CD8-positive, alpha-beta memory T cell (primary cell): ENCODE measurements around the gene BUB3. TPM values are rescaled to one million over a fixed set of nuclear protein-coding genes. Genes with fewer than 3 reads are reported as not detected.

ENCODE experiments used
- CTCF ChIA-PET: fragments of 350-600 bp; sonication (Branson Sonifier 250); formaldehyde crosslinking; loops from one replicate; lab custom pipeline; 2021; ENCODE audit warnings: antibody characterized with exemption; lab: Charles Lee
- POLR2A ChIA-PET: fragments of 350-600 bp; sonication (Branson Sonifier 250); formaldehyde crosslinking; loops from one replicate; lab custom pipeline; 2021; ENCODE audit warnings: antibody characterized with exemption; lab: Charles Lee
- DNase-seq, 5 donors: peaks; one replicate each; pipeline versions ENCODE4 v3.0.0 to v3.0.0-alpha.2; 2020 to 2022; ENCODE audit warnings: mixed read lengths in 1 of 5
- H3K27ac ChIP-seq: one replicate; pipeline ENCODE4 v1.7.0; 2013; ENCODE audit warnings: low read depth, mild to moderate bottlenecking, low read length, moderate library complexity
- H3K27me3 ChIP-seq: 2 replicates; pipeline ENCODE4 v1.7.0; 2013; ENCODE audit warnings: low read length, mild to moderate bottlenecking; ENCODE audit not compliant: insufficient read depth, poor library complexity, severe bottlenecking
- H3K36me3 ChIP-seq: 2 replicates; pipeline ENCODE4 v1.7.0; 2013; ENCODE audit warnings: mild to moderate bottlenecking, low read length, moderate library complexity; ENCODE audit not compliant: insufficient read depth
- H3K4me1 ChIP-seq: 2 replicates; pipeline ENCODE4 v1.7.0; 2013; ENCODE audit warnings: mild to moderate bottlenecking, low read length, moderate library complexity; ENCODE audit not compliant: insufficient read depth
- H3K4me3 ChIP-seq: 2 replicates; pipeline ENCODE4 v1.7.0; 2013; ENCODE audit warnings: mild to moderate bottlenecking, low read length
- H3K9me3 ChIP-seq: 2 replicates; pipeline ENCODE4 v1.7.0; 2013; ENCODE audit warnings: mild to moderate bottlenecking, low read length
- H3K27ac Mint-ChIP-seq, 8 donors: one replicate each; pipeline ENCODE4 v1.8.0; 2020 to 2021; ENCODE audit warnings: mixed read lengths in 8 of 8, mild to moderate bottlenecking in 6 of 8, inconsistent platforms in 3 of 8, moderate library complexity in 3 of 8
- H3K27me3 Mint-ChIP-seq, 2 donors: one replicate each; pipeline ENCODE4 v1.8.0; 2020 to 2021; ENCODE audit warnings: mixed read lengths in 2 of 2, mild to moderate bottlenecking in 1 of 2, moderate library complexity in 1 of 2
- H3K36me3 Mint-ChIP-seq, 3 donors: one replicate each; pipeline ENCODE4 v1.8.0; 2020 to 2021; ENCODE audit warnings: mixed read lengths in 3 of 3, inconsistent platforms in 1 of 3, mild to moderate bottlenecking in 1 of 3
- H3K4me1 Mint-ChIP-seq, 3 donors: one replicate each; pipeline ENCODE4 v1.8.0; 2020 to 2021; ENCODE audit warnings: mixed read lengths in 3 of 3, inconsistent platforms in 1 of 3, mild to moderate bottlenecking in 1 of 3
- H3K4me3 Mint-ChIP-seq, 7 donors: one replicate each; pipeline ENCODE4 v1.8.0; 2020 to 2021; ENCODE audit warnings: mixed read lengths in 7 of 7, mild to moderate bottlenecking in 6 of 7, moderate library complexity in 4 of 7, inconsistent platforms in 2 of 7
- H3K9me3 Mint-ChIP-seq, 5 donors: one replicate each; pipeline ENCODE4 v1.8.0; 2020 to 2022; ENCODE audit warnings: mixed read lengths in 5 of 5, mild to moderate bottlenecking in 3 of 5, moderate library complexity in 2 of 5, inconsistent platforms in 1 of 5
- polyA plus RNA-seq: library from polyadenylated mRNA; unstranded; fragments of 300-500 nt; fragmentation: Illumina TruSeq; gene quantifications from one replicate; pipeline ENCODE4 v1.2.3, GENCODE V29; 2021
- total RNA-seq, 2 experiments: library from RNA; stranded (reverse); gene quantifications; one replicate each; pipeline ENCODE4 v1.2.3, GENCODE V29; 2021

The BUB3 gene
- total and polyA plus RNA-seq, 3 experiments from 2014 or later = 231 to 255 (median 254) TPM

DNA sequence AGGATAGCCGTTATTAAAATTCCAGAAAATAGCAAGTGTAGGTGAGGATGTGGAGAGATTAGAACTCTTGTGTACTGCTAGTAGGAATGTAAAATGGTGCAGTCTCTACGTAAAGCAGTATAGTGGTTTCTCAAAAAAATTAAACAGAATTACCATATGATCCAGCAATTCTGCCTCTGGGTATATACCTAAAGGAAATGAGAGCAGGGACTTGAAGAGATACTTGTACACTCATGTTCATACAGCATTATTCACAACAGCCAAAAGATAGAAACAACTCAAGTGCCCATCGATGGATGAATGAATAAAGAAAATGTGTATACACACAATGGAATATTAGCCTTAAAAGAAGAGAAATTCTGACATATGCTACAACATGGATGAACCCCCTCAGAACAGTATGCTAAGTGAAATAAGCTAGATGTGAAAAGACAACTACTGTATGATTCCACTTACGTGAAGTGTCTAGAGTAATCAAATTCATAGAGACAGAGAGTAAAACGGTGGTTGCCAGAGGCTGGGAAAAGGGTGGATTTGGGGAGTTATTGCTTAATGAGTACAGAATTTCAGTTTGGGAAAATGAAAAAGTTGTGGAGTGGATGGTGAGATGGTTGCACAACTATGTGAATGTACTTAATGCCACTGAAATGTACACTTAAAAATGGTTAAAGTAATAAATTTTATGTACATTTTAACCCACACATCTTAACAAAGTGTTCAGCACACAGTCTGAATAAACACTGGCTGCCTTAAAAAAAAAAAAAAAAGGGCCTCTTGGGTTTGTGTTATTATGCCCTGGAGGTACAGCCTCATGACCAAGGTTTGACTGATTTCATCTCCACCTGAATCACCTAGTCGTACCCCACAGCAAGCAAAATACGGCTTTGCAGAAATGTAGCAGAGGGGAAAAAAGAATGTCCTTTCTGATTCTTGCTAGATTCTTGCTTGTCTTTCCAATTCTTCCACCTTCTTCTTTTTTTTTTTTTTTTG, 26.2 kb downstream of the BUB3 start:
- Histone ChIP-seq H3K27ac (no peak overlapping the region), H3K4me1 (no peaks in the 10 kb centered on the region), H3K9me3 (no peaks in the 10 kb centered on the region), H3K36me3 (no peaks in the 10 kb centered on the region), H3K27me3 (no peaks in the 10 kb centered on the region), H3K4me3 (no peak overlapping the region)
- ChIA-PET POLR2A (no interaction called here), CTCF (interaction anchor here (1.3 kb wide), 1 partner anchor 47 kb away, joined by 4 read pairs; no protein-coding TSS in a partner anchor)
- Mint-ChIP-seq H3K9me3 (peaks cover 14 to 22% (median 17%) of the 10 kb centered on the region in 5 donors), H3K27me3 (peaks cover 0 to 1% of the 10 kb centered on the region in 2 donors), H3K4me1 (peaks cover 1 to 16% (median 5%) of the 10 kb centered on the region in 3 donors), H3K36me3 (peaks cover 33 to 57% (median 50%) of the 10 kb centered on the region in 3 donors), H3K4me3 (no peak overlapping the region), H3K27ac (peak overlapping the region in 1 of 8 donors; percentile 38)
- DNase-seq = no peak

DNA sequence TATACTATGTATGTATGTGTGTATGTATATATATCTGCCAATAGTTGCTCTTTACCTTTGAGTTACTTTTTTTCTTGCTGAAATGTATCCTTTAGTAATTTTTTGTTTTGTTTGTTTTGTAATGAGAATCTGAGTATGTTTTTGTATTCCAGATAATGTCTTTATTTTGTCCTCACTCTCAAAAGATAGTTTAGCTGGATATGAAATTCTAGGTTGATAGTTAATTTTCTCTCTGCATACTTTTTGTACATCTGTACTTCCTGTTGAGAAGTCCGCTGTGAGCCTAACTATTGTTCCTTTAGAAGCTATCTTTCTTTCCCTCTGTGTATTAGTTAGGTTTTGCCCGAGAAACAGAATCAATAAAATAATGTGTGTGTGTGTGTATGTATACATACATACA, 29.5 kb downstream of the BUB3 start:
- H3K36me3 ChIP-seq = peaks cover 4% of the 10 kb centered on the region
- H3K36me3 Mint-ChIP-seq = peaks cover 38 to 53% (median 41%) of the 10 kb centered on the region in 3 donors
- no peak overlapping the region for H3K4me3 ChIP-seq
- H3K4me1 ChIP-seq = no peaks in the 10 kb centered on the region
- CTCF ChIA-PET = no interaction called here
- H3K27me3 Mint-ChIP-seq = peaks cover 0 to 1% of the 10 kb centered on the region in 2 donors
- no peak overlapping the region for H3K27ac ChIP-seq
- no peaks in the 10 kb centered on the region for H3K27me3 ChIP-seq
- POLR2A ChIA-PET = no interaction called here
- DNase-seq = no peak
- H3K4me1 Mint-ChIP-seq = peaks cover 0 to 12% (median 4%) of the 10 kb centered on the region in 3 donors
- H3K4me3 Mint-ChIP-seq = no peak overlapping the region
- H3K27ac Mint-ChIP-seq = no peak overlapping the region
- no peaks in the 10 kb centered on the region for H3K9me3 ChIP-seq
- H3K9me3 Mint-ChIP-seq = peaks cover 14 to 22% (median 16%) of the 10 kb centered on the region in 5 donors

DNA sequence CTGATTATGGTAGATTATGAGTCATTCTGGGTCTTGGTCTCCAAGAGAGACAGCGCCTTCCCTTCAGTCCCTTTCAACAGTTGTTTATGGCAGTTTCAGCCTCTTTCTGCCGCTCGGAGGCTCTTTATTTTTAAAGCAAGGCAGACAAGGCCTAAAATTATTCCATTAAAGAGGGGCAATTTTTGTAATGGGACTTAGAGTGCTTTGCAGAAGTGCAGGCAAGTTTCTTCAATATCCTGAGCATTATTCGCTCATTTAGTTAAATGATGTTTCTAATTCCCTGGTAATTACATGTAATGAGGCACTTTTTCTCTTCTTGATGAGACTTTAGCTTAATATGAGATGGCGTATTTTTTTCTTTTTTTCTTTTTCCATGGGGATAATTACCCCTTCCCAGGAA, 33.6 kb downstream of the BUB3 start:
- no peak for DNase-seq
- no peaks in the 10 kb centered on the region for H3K27me3 ChIP-seq
- Mint-ChIP-seq H3K9me3 (peaks cover 14 to 22% (median 16%) of the 10 kb centered on the region in 5 donors), H3K27ac (no peak overlapping the region), H3K27me3 (peaks cover 0 to 1% of the 10 kb centered on the region in 2 donors), H3K4me3 (no peak overlapping the region), H3K4me1 (peaks cover 3 to 12% (median 7%) of the 10 kb centered on the region in 3 donors), H3K36me3 (peaks cover 42 to 80% (median 55%) of the 10 kb centered on the region in 3 donors)
- no peaks in the 10 kb centered on the region for H3K4me1 ChIP-seq
- no peaks in the 10 kb centered on the region for H3K9me3 ChIP-seq
- peaks cover 4% of the 10 kb centered on the region for H3K36me3 ChIP-seq
- no peak overlapping the region for H3K27ac ChIP-seq
- ChIA-PET POLR2A (no interaction called here), CTCF (no interaction called here)
- no peak overlapping the region for H3K4me3 ChIP-seq

DNA sequence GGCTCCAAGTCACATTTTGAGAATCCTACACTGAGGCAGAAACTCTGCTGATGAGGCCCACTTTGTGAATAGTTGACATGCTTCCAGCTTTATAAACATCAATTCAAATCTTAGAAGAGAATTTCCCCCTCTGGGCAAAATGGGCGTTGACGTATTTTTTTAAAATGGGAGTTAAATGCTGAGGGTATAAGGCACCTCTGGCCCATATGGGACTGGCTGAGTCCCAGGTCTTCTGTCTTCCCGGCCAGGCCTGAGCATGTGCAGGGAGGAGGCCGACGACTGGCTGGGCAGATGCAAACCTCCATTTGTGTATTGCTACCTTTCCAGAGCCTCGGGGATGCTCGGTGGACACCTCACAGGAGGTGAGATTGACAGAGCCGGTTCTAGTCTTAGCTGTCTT, 37.7 kb downstream of the BUB3 start:
- no peak for DNase-seq
- H3K27me3 ChIP-seq = no peaks in the 10 kb centered on the region
- ChIA-PET POLR2A (no interaction called here), CTCF (interaction anchor here (1.6 kb wide), 1 partner anchor 24 kb away, joined by 3 read pairs; no protein-coding TSS in a partner anchor)
- H3K27ac ChIP-seq = no peak overlapping the region
- Mint-ChIP-seq H3K4me1 (peaks cover 1 to 3% (median 3%) of the 10 kb centered on the region in 3 donors), H3K27me3 (no peaks in the 10 kb centered on the region), H3K4me3 (no peak overlapping the region), H3K36me3 (peaks cover 18 to 70% (median 24%) of the 10 kb centered on the region in 3 donors), H3K27ac (peak overlapping the region in 1 of 8 donors; percentile 19), H3K9me3 (no peaks in the 10 kb centered on the region)
- no peaks in the 10 kb centered on the region for H3K9me3 ChIP-seq
- H3K4me3 ChIP-seq = no peak overlapping the region
- peaks cover under 1% of the 10 kb centered on the region for H3K36me3 ChIP-seq
- H3K4me1 ChIP-seq = no peaks in the 10 kb centered on the region

DNA sequence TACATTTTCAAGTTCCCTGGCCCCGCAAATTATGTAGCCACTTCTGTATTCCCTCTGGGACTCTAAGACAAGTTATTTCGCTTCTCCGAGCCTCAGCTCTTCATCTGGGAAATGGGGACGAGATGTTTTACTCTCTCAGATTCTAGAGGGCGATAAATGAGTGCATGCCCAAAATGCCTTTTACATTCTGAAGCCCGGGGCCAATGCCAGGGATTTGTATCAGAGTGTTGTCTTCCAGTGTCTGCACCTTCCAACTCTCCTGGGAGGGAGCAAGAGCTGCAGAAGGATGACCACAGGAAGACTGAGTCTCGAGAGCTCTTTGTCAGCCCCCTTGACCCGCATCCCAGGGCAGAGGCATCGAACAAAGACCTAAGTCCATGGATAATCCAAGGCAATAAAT, 39.9 kb downstream of the BUB3 start:
- H3K4me3 Mint-ChIP-seq = no peak overlapping the region
- peaks cover 0 to 3% (median 3%) of the 10 kb centered on the region in 3 donors for H3K4me1 Mint-ChIP-seq
- H3K36me3 ChIP-seq = no peaks in the 10 kb centered on the region
- DNase-seq = no peak
- no peaks in the 10 kb centered on the region for H3K9me3 ChIP-seq
- ChIA-PET CTCF (no interaction called here), POLR2A (no interaction called here)
- no peak overlapping the region for H3K27ac ChIP-seq
- no peak overlapping the region for H3K4me3 ChIP-seq
- H3K27me3 Mint-ChIP-seq = no peaks in the 10 kb centered on the region
- H3K27me3 ChIP-seq = no peaks in the 10 kb centered on the region
- H3K9me3 Mint-ChIP-seq = no peaks in the 10 kb centered on the region
- peaks cover 17 to 57% (median 19%) of the 10 kb centered on the region in 3 donors for H3K36me3 Mint-ChIP-seq
- H3K4me1 ChIP-seq = no peaks in the 10 kb centered on the region
- no peak overlapping the region for H3K27ac Mint-ChIP-seq

DNA sequence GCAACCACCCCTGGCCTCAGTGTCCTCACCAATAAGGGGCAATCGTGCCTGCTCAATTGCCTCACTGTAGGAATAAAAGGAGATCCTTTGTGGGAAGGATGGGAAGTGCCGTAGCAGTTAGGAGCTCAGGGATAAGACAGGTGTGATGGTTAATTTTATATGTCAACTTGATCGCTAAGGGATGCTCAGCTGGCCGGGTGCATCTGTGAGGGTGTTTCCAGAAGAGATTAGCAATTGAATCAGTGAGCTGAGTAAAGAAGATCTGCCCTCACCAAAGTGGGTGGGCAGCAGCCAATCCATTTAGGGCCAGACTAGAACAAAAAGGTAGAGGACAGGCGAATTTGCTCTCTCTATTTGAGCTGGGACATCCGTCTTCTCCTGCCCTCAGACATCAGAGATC, 46.3 kb downstream of the BUB3 start:
- no peaks in the 10 kb centered on the region for H3K9me3 Mint-ChIP-seq
- Histone ChIP-seq H3K27ac (no peak overlapping the region), H3K27me3 (no peaks in the 10 kb centered on the region), H3K9me3 (no peaks in the 10 kb centered on the region), H3K36me3 (no peaks in the 10 kb centered on the region), H3K4me3 (no peak overlapping the region), H3K4me1 (peaks cover 2% of the 10 kb centered on the region)
- H3K4me1 Mint-ChIP-seq = peaks cover 9 to 21% (median 16%) of the 10 kb centered on the region in 3 donors
- no peaks in the 10 kb centered on the region for H3K27me3 Mint-ChIP-seq
- H3K27ac Mint-ChIP-seq = no peak overlapping the region
- no peak overlapping the region for H3K4me3 Mint-ChIP-seq
- ChIA-PET POLR2A (no interaction called here), CTCF (no interaction called here)
- no peak for DNase-seq
- peaks cover 20 to 27% (median 27%) of the 10 kb centered on the region in 3 donors for H3K36me3 Mint-ChIP-seq

DNA sequence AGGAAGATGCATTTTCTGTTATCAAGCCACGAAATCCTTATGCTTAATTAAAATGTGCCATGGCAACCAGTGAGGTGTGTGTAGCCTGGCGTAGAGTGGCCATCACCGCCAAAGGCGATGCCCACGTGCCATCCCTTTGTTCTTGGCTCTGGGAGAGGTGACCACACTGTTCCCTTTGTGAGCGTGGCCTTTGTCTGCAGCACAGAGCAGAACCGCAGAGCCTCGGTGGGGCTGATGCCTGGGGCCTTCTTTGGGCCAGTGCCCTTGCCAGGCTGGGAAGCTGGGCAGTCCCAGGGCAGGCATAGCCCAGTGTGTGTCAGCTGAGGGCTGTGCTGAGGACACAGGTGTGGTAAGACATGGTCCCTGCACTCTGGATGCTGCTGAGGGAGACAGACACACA, 48.3 kb downstream of the BUB3 start:
- peaks cover 2 to 8% (median 5%) of the 10 kb centered on the region in 5 donors for H3K9me3 Mint-ChIP-seq

More for the DNA sequence above, 48.3 kb downstream of the BUB3 start:
- Mint-ChIP-seq H3K27me3 (no peaks in the 10 kb centered on the region), H3K36me3 (peaks cover 23 to 29% (median 24%) of the 10 kb centered on the region in 3 donors), H3K27ac (peak overlapping the region in 2 of 8 donors; percentile 17 to 27), H3K4me3 (no peak overlapping the region), H3K4me1 (peaks cover 17 to 29% (median 27%) of the 10 kb centered on the region in 3 donors)
- no peak overlapping the region for H3K4me3 ChIP-seq
- peaks cover 6% of the 10 kb centered on the region for H3K4me1 ChIP-seq
- H3K36me3 ChIP-seq = no peaks in the 10 kb centered on the region
- no peak for DNase-seq
- POLR2A ChIA-PET = no interaction called here
- CTCF ChIA-PET = no interaction called here
- no peak overlapping the region for H3K27ac ChIP-seq
- no peaks in the 10 kb centered on the region for H3K9me3 ChIP-seq
- no peaks in the 10 kb centered on the region for H3K27me3 ChIP-seq
